Measurements from ENCODE around the gene ANAPC15.

The ANAPC15 gene

GRCh38 chr11:72125956-72126355 is 13.5 kb upstream of the ANAPC15 start:
- DNase-seq (ENCODE audit: low read depth in 3 of 3), result no peak

GRCh38 chr11:72124046-72124445 is 11.6 kb upstream of the ANAPC15 start:
- DNase-seq (ENCODE audit: low read depth in 3 of 3), result no peak

GRCh38 chr11:72123117-72123653 is 10.7 kb upstream of the ANAPC15 start:
- DNase-seq (ENCODE audit: low read depth in 3 of 3), result no peak

- no peak for DNase-seq (ENCODE audit: low read depth in 3 of 3)
Observed at GRCh38 chr11:72122607-72123006, 10.1 kb upstream of the ANAPC15 start.

- DNase-seq (ENCODE audit: low read depth in 3 of 3), result no peak
Observed at GRCh38 chr11:72120930-72121329, 8.4 kb upstream of the ANAPC15 start.

- DNase-seq (ENCODE audit: low read depth in 3 of 3), result no peak
Observed at GRCh38 chr11:72119198-72119597, 6.7 kb upstream of the ANAPC15 start.

- no peak for DNase-seq (ENCODE audit: low read depth in 3 of 3)
Observed at GRCh38 chr11:72116019-72116755, 3.7 kb upstream of the ANAPC15 start.

GRCh38 chr11:72114570-72114969 is 2.1 kb upstream of the ANAPC15 start:
- no peak for DNase-seq (ENCODE audit: low read depth in 3 of 3)

- no peak for DNase-seq (ENCODE audit: low read depth in 3 of 3)
Observed at GRCh38 chr11:72112978-72113808, 698 bp upstream of the ANAPC15 start.

GRCh38 chr11:72111300-72112142 is 974 bp downstream of the ANAPC15 start:
- DNase-seq (ENCODE audit: low read depth in 3 of 3), result no peak

GRCh38 chr11:72105888-72106287 is 6.6 kb downstream of the ANAPC15 start, which contains the start of gene TOMT:
TSS of gene TOMT (plus strand) at chr11:72105924. CDS start at chr11:72105952, 28 bp downstream.
- DNase-seq (ENCODE audit: low read depth in 3 of 3), result no peak

- DNase-seq (ENCODE audit: low read depth in 3 of 3), result no peak
Observed at GRCh38 chr11:72103754-72104167, 8.7 kb downstream of the ANAPC15 start.

- peak; percentile 96 to 99 (median 98) for DNase-seq (ENCODE audit: low read depth in 3 of 3)
Observed at GRCh38 chr11:72102946-72103753, 9.3 kb downstream of the ANAPC15 start, which contains the start of gene LAMTOR1. TSS of gene LAMTOR1 (minus strand) at chr11:72103297. CDS start at chr11:72103224, 73 bp downstream.

- no peak for DNase-seq (ENCODE audit: low read depth in 3 of 3)
Observed at GRCh38 chr11:72102631-72102945, 9.9 kb downstream of the ANAPC15 start.

GRCh38 chr11:72102162-72102561 is 10.3 kb downstream of the ANAPC15 start:
- no peak for DNase-seq (ENCODE audit: low read depth in 3 of 3)

- DNase-seq (ENCODE audit: low read depth in 3 of 3), result no peak
Observed at GRCh38 chr11:72100462-72100861, 12.0 kb downstream of the ANAPC15 start.

GRCh38 chr11:72100009-72100408 is 12.5 kb downstream of the ANAPC15 start:
- no peak for DNase-seq (ENCODE audit: low read depth in 3 of 3)

GRCh38 chr11:72098741-72099140 is 13.8 kb downstream of the ANAPC15 start:
- no peak for DNase-seq (ENCODE audit: low read depth in 3 of 3)

- DNase-seq (ENCODE audit: low read depth in 3 of 3), result peak in 2 of 3 donors; percentile 38 to 39
Observed at GRCh38 chr11:72091292-72091691, 21.2 kb downstream of the ANAPC15 start.

GRCh38 chr11:72088076-72088808 is 24.3 kb downstream of the ANAPC15 start:
- no peak for DNase-seq (ENCODE audit: low read depth in 3 of 3)
